OCI-LY1 (cell line): ENCODE results near the gene CCDC7.
"Not testable (repeated sequence)": the region's sequence is repeated elsewhere in the genome, so short reads cannot be mapped to it uniquely, and the experiment has no call there.

ENCODE experiments used
- H2AFZ ChIP-seq: fragments of 200-600 bp; sonication (generic), shearing (Covaris generic); 2 replicates; pipeline ENCODE4 v1.6.0; 2014; ENCODE audit warnings: antibody characterized with exemption, mild to moderate bottlenecking, low read length
- H3F3A ChIP-seq: fragments of 200-600 bp; sonication (generic), shearing (Covaris generic); 2 replicates; pipeline ENCODE4 v1.6.0; 2014; ENCODE audit warnings: mild to moderate bottlenecking, antibody characterized with exemption, low read length, moderate library complexity; ENCODE audit not compliant: insufficient read depth
- H3K27ac ChIP-seq: fragments of 200-600 bp; sonication (generic); 2 replicates; pipeline ENCODE4 v1.5.1; 2014; ENCODE audit warnings: low read length, mixed run types, mild to moderate bottlenecking, low read depth; ENCODE audit not compliant: poor library complexity, severe bottlenecking
- H3K27me3 ChIP-seq: fragments of 200-600 bp; sonication (generic); 2 replicates; pipeline ENCODE4 v1.6.0; 2014; ENCODE audit warnings: antibody characterized with exemption, mild to moderate bottlenecking, low read length, moderate library complexity; ENCODE audit not compliant: insufficient read depth
- H3K36me3 ChIP-seq: fragments of 200-600 bp; sonication (generic); 2 replicates; pipeline ENCODE4 v1.6.1; 2014; ENCODE audit warnings: mild to moderate bottlenecking, antibody characterized with exemption, low read length, moderate library complexity, mixed read lengths; ENCODE audit not compliant: insufficient read depth
- H3K4me1 ChIP-seq: fragments of 200-600 bp; sonication (generic); 2 replicates; pipeline ENCODE4 v1.5.1; 2014; ENCODE audit warnings: mild to moderate bottlenecking, low read length, moderate library complexity; ENCODE audit not compliant: insufficient read depth, severe bottlenecking
- H3K4me2 ChIP-seq: fragments of 200-600 bp; sonication (generic), shearing (Covaris generic); 2 replicates; pipeline ENCODE4 v1.6.1; 2014; ENCODE audit warnings: low read length
- H3K4me3 ChIP-seq: fragments of 200-600 bp; sonication (generic); 2 replicates; pipeline ENCODE4 v1.5.1; 2014; ENCODE audit warnings: low read length, low read depth, mild to moderate bottlenecking, mixed read lengths; ENCODE audit not compliant: poor library complexity, severe bottlenecking
- H3K79me2 ChIP-seq: fragments of 200-600 bp; shearing (Covaris generic); 2 replicates; pipeline ENCODE4 v1.6.1; 2016; ENCODE audit warnings: mixed run types, low read length, mixed read lengths; ENCODE audit not compliant: insufficient read depth
- H3K9ac ChIP-seq: fragments of 200-600 bp; sonication (generic), shearing (Covaris generic); 2 replicates; pipeline ENCODE4 v1.6.1; 2014; ENCODE audit warnings: mild to moderate bottlenecking, low read length, mixed read lengths
- H3K9me2 ChIP-seq: fragments of 200-600 bp; sonication (generic), shearing (Covaris generic); 2 replicates; pipeline ENCODE4 v1.6.1; 2014; ENCODE audit warnings: low read depth, mild to moderate bottlenecking, low read length, mixed read lengths
- H3K9me3 ChIP-seq: fragments of 200-600 bp; shearing (Covaris generic); 2 replicates; pipeline ENCODE4 v1.6.1; 2014; ENCODE audit warnings: low read length, mixed read lengths
- H4K20me1 ChIP-seq: fragments of 200-600 bp; sonication (generic), shearing (Covaris generic); 2 replicates; pipeline ENCODE4 v1.6.0; 2016; ENCODE audit warnings: mild to moderate bottlenecking, low read length; ENCODE audit not compliant: insufficient read depth
- CTCF ChIP-seq: fragments of 200-600 bp; sonication (generic), shearing (Covaris generic); IDR thresholded peaks from 2 replicates; pipeline ENCODE4 v1.5.1; 2017; ENCODE audit warnings: mild to moderate bottlenecking, antibody characterized with exemption, low read length, moderate library complexity, mixed read lengths
- EZH2 ChIP-seq: fragments of 200-600 bp; sonication (generic), shearing (Covaris generic); IDR thresholded peaks from 2 replicates; pipeline ENCODE4 v1.8.0; 2017; ENCODE audit warnings: borderline replicate concordance, mixed run types, mild to moderate bottlenecking, antibody characterized with exemption, low read length, moderate library complexity, mixed read lengths

CCDC7 gene

GRCh38 chr10:32687546-32687945, 241.6 kb downstream of the CCDC7 start:
- Histone ChIP-seq H3K4me1 (no peaks in the 10 kb centered on the region), H3F3A (no peaks in the 10 kb centered on the region), H3K36me3 (no peaks in the 10 kb centered on the region), H3K27me3 (no peaks in the 10 kb centered on the region), H3K9ac (no peak overlapping the region), H3K9me2 (no peaks in the 10 kb centered on the region), H3K4me2 (no peak overlapping the region), H3K4me3 (no peak overlapping the region), H3K9me3 (no peaks in the 10 kb centered on the region), H3K27ac (no peak overlapping the region), H2AFZ (no peak overlapping the region), H4K20me1 (no peaks in the 10 kb centered on the region), H3K79me2 (no peaks in the 10 kb centered on the region)
- TF ChIP-seq CTCF (no peak), EZH2 (no peak)

- no peaks in the 10 kb centered on the region for H3K27me3 ChIP-seq
- H3F3A ChIP-seq, result no peaks in the 10 kb centered on the region
- H3K9me2 ChIP-seq, result no peaks in the 10 kb centered on the region
- TF ChIP-seq EZH2 (no peak), CTCF (no peak)
- no peaks in the 10 kb centered on the region for H4K20me1 ChIP-seq
- no peak overlapping the region for H3K4me2 ChIP-seq
- no peaks in the 10 kb centered on the region for H3K4me1 ChIP-seq
- H3K36me3 ChIP-seq, result no peaks in the 10 kb centered on the region
- H2AFZ ChIP-seq, result no peak overlapping the region
- H3K9ac ChIP-seq, result no peak overlapping the region
- no peaks in the 10 kb centered on the region for H3K9me3 ChIP-seq
- no peak overlapping the region for H3K27ac ChIP-seq
- no peaks in the 10 kb centered on the region for H3K79me2 ChIP-seq
- H3K4me3 ChIP-seq, result no peak overlapping the region
Observed at GRCh38 chr10:32692174-32692573, 246.2 kb downstream of the CCDC7 start.

- H3K9ac ChIP-seq, result no peak overlapping the region
- no peak overlapping the region for H3K4me2 ChIP-seq
- H3K9me2 ChIP-seq, result no peaks in the 10 kb centered on the region
- H3K4me1 ChIP-seq, result no peaks in the 10 kb centered on the region
- H3K27ac ChIP-seq, result no peak overlapping the region
- H3K79me2 ChIP-seq, result no peaks in the 10 kb centered on the region
- H3K36me3 ChIP-seq, result no peaks in the 10 kb centered on the region
- no peak overlapping the region for H3K4me3 ChIP-seq
- TF ChIP-seq EZH2 (no peak), CTCF (no peak)
- H2AFZ ChIP-seq, result no peak overlapping the region
- H4K20me1 ChIP-seq, result no peaks in the 10 kb centered on the region
- H3F3A ChIP-seq, result no peaks in the 10 kb centered on the region
- no peaks in the 10 kb centered on the region for H3K27me3 ChIP-seq
- H3K9me3 ChIP-seq, result no peaks in the 10 kb centered on the region
Observed at GRCh38 chr10:32693441-32693979, 247.6 kb downstream of the CCDC7 start.

- not testable (repeated sequence) for H3K4me2 ChIP-seq, H3K27me3 ChIP-seq, H3K36me3 ChIP-seq, H3K4me3 ChIP-seq, H3F3A ChIP-seq, H3K9me2 ChIP-seq, H3K9ac ChIP-seq, H4K20me1 ChIP-seq, H2AFZ ChIP-seq, H3K4me1 ChIP-seq, H3K27ac ChIP-seq, H3K79me2 ChIP-seq, H3K9me3 ChIP-seq
Observed at GRCh38 chr10:32699683-32700082, 253.7 kb downstream of the CCDC7 start.
